NOMO-1 treated with DMSO at 0.1 percent for 48 hours (cell line): Measurements from ENCODE around the gene CHRNA5.

Source experiments
- DNase-seq: peaks from one replicate; lab custom pipeline; 2025; ENCODE audit not compliant: unreplicated experiment; lab: John Stamatoyannopoulos, UW

Gene CHRNA5

DNA sequence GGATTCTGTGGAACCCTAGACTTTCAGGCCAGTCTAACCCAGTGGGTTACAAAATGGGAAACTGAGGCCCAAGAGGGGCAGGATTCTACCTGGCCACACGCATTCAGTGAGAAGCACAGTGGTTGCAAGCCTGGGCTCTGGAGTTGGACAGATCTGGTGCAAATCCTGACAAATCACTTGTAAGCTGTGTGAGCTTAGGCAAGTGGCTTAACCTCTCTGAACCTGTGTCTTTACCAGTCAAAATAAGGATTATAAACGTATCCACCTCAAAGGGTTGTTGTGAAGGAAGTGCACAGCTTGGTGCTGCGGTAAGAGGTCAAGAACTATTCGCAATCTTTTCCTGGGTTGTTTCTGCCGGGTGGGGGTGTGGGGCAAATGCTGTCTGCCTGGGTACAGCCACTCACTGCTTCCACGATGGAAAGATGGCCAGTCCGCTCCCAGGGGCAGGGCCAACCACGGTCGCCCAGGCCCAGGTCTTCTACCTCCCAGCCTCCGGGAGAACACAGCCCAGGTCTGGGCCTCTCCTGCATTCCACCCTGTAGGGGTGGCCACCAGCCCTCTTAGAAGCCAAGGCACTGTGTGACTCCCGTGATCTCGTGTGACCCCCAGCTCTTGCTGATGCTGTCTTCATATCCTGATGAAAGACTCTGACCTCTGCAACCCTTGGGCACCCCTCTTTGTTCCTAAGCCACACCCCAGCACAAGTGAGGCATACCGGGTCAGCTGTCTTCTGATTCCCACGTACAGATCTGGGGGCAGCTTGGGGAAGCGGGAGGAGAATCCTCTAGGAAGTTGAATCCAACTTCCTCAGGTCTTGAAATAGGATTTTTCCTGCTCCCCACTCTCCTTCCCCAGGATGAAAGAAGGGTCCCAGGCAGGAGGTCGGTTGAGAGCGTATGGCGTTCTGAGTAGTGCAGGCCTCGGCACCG lies 54.0 kb downstream of the CHRNA5 start:
- DNase-seq = no peak

DNA sequence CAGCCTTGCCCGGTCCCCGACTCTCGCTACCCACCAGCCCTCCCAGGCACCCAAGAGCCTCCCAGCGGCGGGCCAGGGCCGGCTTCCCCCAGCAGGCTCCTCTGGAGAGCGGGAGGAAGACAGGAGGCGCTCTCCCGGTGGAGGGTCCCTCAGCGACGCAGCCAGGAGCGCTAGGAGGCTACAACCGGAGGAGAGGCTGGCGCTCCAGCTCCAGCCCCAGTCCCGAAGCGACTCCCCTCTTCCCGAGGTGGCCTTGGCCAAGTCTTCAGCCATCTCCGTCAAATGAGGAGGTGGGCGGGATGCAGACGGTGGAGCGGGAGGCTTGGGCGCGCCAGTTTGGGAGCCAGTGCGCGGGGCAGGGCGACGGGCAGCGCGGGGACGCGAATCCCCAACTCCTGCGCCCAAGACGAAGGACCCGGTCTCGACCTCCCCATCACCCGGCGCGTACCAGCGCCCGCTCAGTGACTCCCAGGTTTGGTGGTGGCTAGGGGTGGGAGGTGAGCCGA lies 54.8 kb downstream of the CHRNA5 start:
- DNase-seq = no peak

DNA sequence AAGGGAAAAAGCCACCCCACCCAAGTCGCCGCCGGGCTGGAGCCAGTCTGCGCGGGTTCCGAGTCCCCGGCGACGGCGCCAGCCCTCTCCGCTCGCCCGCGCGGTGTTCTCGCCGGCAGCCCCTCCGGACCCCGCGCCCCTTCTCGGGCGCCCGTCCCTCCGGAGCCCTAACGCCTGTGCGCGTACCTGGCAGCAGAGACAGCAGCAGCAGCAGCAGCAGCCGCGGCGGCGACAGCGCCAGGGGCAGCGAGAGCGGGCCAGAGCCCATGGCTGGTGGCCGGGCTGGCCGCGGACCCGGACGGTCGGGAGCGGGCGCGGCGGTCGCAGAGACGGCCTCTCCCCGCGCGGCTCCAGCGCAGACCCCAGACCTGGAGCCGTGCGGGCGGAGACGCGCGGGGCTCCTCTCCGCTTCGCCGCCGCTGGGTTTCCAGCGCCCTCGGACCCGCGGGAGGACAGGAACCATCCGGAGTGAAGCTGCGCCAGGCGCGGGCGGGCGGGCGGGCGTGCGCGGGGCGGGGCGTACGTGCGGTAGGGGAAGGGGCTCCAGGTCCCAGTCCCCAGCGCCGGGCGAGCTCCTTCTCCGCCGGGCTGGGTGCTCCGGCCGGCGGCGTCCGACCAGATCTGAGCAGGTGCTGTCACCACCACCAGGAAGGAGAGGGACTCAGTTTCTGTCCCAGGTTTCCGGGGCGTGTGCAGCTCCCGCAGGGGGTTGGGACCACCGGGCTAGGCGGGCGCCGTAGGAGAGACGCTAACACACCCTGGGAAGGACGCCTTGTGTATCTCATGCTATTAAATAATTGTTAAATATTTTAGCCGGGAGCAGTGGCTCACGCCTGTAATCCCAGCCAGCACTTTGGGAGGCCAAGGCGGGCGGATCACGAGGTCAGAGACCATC lies 55.5 kb downstream of the CHRNA5 start, which contains the start of gene CHRNA3:
Gene CHRNA3, minus strand, starts transcription at position 470 of the 895 bp plus-strand sequence. Its CDS starts 202 bp downstream, at position 268.
- DNase-seq = no peak

DNA sequence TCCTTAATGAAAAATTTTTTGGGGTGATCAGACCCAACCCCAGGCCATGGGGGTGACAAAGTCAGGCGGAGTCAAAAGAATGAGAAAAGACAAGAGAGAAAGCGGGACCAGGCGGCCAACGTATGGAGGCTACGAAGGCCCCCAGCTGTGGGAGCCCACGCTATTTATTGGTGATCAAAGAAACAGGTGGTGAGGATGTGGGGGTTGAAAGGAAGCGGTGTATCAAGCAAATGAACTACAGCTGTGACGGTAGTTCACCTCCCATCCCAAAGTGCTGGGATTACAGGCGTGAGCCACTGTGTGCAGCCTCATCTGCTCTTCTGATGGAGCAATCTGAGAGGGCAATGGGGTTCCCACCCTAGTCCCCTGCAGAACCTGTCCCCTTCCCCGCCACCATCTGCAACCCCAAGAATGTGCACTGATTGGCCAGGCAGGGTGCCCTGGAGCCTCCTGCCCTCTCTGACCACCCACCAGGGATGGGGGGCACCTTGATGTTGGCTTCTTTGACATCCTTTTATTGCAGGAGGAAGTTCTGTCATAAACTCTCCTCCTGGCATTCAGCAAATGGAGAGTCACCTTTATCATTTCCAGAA lies 56.6 kb downstream of the CHRNA5 start:
- no peak for DNase-seq

DNA sequence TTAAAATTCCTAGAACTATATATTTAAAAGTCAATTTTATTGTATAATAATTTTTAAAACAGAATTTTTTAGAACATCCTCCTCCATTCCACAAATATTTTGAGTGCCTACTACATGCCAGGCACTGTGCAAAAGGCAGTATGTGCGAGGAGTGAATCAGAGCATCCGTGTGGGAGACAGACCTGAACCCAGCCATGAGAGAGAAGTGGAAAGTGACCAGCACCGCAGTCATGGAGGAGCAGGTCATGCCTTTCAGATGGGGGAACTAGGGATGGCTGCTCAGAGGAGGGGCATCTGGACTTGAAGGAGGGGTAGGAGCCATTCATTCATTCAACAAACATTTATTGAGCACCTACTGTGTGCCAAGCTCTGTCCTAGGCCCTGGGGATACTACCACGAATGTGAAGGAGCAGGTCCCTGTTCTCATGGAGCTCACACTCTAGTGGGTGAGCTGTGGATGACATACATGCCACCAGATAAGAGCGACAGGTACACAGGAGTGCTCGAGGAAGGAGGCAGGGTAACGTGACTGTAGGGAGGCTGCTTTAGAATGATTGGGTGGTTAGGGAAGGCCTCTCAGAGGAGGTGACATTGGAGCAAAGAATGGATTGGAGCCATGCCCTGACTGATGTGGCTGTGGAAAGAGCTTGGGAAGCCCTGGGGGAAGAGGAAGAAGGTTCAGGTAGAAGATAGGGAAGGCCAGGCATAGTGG lies 58.6 kb downstream of the CHRNA5 start:
- no peak for DNase-seq

DNA sequence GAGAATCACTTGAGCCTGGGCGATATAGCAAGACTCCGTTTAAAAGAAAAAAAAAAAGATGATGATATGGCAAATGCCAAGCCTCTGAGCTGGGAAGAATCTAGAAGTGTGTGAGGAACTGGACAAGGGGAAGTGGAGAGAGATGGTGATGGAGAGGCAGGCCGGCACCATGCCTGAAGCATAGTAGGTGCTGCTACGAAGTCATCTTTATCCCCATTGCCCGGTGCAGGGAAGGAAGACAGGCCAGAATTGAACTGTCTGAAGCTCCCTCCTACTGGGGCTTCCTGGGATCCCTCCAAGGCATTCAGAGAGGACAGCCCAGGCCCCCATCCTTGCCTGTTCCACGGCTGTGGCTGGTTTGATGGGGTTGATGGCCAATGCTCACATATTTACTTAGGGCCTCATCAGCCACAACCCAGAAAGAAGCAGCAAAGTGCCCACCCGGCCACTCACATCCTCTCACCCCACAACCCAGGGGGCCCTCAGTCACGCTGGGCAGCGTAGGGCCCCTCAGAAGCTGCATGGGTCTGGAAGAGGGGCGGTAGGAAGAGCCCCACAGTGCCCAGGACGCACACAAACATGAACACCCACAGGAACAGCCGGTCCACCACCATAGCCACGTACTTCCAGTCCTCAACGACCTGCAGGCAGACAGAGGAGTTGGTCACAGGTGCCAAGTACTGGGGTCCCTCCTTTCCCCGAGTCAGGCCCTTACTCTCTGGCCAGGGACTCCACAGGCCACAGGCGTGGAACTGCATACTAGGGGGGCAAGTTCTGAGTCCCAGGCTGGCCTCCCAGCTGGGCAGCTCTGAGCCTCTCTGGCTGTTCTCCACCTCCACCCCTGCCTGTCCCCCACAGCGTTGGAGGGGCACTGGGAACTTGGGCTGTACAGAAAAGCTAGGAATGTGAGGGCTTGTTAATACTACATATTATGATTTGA lies 59.6 kb downstream of the CHRNA5 start:
- DNase-seq = no peak

DNA sequence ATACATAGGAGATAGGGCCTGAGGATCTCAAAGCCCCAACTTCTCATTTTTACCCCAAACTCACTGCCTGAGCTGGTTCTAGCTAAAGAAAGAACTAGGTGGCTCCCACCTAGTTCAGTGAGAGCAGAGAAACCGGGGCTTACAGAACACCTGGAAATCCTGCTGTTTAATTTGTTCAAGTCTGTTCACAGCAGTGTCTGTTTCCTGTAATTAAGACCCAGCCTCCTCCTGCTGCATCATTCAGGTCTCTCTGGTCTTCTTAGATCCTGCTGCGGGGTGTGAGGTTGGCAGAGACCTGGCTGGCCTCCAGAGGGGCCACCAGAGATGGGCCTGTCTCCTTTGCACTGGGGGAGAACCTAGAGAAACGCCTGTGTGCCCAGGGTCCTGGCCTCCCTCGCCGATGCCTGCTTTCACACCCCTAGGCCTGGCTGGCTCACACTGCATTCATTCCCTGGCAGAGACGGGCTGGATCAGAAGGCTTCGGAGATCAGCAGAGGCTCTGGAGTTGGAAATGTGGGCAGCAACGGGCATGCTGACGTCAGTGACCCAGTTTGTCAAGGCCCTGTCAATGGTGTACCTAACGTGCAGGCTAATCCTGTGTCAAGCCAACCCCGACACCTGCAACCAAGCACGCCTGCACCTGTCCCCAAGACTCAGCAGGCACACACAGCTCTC lies 60.4 kb downstream of the CHRNA5 start:
- DNase-seq = no peak

DNA sequence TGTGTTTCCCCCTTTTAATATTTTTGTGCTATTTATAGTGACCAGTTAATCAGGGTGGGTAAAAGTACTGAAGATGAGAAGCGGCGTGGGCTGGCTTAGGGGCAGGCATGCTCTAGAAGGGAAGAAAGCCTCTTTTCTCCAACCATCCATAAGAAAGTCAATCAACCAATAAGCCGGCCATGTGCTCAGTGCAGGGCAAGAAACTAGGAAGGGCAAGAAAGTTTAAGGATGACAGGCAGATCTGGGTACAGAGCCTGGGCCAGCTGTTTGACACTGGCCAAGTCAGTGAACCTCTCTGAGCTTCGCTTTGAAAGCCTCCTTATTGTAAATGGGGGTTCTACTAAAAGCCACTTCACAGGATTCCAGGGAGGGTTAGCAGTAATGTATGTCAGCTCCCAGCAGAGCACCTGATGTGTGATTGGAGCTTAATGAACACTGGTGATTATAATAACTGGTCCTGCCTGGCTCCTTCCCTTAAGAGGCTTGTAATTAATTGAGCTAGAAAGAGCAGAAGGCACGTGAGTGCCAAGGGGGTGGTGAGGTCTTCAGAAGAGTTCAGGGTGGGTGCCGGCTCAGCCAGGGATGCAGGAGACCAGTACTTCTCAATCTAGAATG lies 61.2 kb downstream of the CHRNA5 start:
- DNase-seq = no peak

DNA sequence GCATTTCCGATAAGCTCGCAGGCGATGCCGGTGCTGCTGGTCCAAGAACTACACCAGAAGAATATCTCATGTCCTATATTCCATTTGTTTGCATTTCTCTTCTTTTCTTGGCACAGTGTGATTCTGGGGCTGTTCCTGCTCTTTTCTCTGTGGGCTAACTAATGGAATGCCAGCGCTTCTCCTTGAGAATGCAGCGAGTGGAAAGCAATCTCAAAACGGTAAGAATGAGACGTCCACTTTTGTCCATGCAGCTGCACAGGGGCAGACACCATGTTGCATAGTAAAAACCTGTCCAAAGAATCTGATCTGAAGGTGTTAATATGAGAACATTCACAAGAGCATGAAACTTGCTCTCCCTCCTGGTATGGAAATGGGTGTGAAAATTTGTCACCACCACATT lies 62.0 kb downstream of the CHRNA5 start:
- no peak for DNase-seq

DNA sequence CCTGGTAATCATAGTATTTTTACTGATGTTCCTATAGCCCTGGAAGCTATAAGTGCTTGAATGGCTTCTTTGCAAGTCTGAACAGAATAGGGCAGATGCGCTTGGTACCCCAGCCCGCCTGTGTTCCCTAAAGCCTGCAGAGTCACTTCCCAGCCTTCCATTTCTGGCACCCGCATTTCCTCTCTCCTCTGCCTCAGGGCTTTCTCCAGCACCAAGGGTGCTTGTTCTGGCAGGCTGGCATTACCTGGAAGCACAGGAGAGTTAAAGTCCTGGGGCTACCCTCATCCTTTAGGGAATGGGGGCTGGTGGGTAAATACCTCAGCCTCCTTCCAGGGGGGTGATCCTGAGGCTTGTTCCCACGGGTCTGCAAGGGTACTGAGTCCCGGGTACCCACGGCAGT lies 62.9 kb downstream of the CHRNA5 start:
- DNase-seq = no peak

DNA sequence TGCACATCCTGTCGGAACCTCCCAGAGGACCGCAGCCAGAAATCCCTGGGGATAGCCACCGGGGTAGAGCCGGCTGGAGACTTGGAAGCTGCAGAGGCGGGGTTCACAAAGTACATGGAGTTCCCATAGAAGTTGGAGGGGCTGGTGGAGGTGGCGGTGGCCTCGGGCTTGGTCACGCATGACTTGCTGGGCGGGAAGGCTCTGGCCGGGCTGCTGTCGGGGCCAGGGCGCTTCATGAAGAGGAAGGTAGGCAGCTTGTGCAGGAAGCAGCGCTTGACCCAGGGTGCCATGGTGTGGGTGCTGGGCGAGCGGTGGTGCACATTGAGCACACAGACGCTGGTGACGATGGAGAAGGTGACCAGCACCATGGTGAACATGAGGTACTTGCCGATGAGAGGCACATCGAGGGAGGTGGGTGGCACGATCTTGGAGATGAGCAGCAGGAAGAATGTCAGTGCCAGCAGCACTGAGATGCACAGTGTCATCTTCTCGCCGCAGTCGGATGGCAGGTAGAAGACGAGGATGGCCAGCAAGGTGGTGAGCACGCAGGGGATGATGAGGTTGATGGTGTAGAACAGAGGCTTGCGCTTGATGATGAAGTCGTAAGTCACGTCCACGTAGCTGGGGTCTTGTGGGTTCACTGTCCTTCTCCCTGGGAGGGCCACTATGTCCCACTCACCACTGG lies 63.9 kb downstream of the CHRNA5 start:
- DNase-seq = no peak

DNA sequence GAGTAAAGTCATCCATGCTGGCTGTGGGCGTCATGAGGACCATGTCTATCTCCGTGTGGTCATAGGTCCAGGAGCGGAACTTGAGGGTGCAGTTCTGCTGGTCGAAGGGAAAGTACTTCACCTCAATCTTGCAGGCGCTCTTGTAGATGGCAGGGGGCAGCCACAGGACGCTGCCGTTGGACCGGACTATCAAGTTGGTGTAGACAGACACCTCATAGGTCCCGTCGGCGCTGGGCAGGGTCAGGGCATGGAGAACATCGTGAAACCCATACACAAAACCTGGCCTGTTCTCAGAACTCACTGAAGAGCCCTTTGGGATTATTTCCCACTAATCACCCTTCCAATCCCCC lies 64.4 kb downstream of the CHRNA5 start:
- DNase-seq = no peak

DNA sequence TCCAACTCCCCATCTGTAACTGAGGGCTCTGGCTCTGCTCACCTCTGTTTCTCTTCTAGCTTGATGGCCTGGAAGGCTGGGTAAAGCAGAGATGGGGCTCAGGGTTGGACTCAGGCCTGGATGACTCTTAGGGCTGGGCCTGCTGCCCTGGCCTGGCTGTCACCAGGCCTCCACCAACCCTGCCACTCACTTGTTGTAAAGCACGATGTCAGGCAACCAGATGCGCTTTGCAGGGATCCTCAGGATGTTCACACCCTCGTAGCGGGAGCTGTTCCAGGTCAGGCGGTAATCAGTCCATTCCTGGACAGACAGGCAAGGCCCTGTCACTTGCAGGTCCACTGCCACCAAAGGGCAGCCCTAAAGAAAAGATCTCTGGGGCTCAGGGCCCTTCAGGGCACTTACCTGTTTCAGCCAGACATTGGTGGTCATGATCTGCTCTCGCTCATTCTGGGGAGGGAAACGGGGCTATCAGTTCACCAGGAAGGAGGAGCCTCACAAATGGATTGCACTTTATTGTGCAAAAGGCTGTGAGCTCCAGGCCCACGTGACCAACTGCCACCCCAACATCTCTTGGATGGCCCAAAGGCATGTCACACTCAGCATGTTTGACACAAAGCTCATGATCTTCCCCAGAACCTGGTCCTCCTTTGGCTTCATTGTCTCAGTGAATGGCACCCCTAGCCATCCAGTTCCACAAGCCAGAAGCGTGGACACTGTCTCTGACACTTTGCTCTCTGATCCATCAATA lies 65.7 kb downstream of the CHRNA5 start:
- no peak for DNase-seq

DNA sequence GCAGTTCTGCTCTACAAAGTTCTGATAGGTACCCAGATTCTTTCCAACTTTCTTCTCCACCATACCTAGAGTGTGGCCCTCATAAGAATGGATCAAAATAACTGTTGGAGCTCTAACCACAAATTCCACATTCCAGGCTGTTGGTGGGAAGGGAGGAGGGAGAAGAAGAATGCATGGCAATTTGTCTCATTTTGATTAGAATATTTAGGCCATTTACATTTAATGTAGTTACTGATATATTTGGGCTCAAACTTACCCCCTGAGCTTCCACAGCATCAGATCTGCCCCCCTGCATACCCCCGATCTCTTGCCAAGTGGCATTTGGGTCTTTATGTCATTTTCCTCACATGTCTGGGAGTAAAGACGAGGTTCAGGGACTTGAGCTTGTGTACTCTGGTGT lies 68.0 kb downstream of the CHRNA5 start:
- DNase-seq = no peak

DNA sequence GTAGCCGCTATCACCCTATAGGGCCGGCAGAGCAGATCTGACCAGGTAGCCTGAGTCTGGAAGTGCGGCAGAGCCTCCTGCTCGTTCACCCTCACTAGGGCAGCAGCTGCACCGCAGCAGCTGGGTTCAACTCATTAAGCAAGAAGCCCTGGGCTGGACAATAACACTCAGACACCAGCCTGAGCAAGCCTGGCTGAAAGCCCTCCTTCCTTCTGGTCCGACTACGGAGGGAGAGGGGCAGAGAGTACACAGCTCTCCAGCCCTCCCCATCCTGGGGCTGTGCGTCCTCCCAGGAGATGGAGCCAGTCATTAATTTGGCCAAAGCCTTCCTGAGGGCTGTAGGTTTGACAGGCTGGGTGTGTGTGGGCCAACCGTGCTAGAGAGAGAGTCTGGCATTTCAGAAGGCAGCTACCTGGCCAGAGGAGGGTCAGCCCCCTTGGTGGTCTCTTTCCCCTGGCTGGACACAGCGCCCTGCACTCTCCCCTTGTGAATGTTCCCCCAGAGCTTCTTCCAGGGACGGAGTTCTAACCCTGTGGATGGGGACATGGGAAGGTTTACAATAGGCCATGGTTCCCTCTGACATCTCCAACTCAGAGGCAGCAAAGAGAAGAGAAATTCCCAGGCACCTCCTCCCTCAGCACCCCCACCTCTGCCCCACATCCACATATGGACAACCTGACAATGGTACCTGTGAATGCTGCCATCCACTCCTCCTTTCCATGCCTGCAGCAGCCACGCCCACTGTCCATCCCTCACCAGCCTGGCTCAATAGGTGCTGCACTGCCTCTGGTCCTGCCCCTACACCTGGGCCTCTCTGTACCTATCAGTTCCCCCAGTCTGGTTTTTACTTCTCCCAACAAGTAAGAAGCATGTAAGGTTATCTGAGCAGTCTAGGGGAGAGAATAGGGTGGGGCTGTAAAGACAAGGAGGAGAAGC lies 69.2 kb downstream of the CHRNA5 start:
- DNase-seq = no peak

DNA sequence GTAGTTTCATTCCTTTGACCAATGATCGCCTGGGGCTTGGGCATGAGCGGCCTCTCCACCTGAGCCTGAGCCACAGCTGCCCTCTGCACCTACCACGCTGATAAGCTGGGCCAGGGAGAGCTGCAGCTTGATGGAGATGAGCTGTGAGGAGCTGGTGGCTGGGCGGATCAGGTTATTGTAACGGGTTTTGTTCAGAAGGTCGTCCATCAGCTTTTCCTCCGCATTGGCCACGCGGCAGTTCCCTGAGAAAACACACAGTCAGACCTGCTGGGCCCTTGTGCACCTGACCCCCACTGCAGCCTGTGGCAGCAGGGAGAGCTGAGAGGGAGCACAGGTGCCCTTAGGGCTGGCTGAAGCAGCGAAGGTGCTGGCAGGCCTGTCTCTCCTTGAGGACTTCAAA lies 70.0 kb downstream of the CHRNA5 start:
- DNase-seq = no peak
